Measurements from ENCODE around the gene TTC31. TPM values are rescaled to one million over a fixed set of nuclear protein-coding genes. Genes with fewer than 3 reads are reported as not detected.

The TTC31 gene
- total RNA-seq, 1 experiment from 2014 or later = 38.7 TPM

DNA sequence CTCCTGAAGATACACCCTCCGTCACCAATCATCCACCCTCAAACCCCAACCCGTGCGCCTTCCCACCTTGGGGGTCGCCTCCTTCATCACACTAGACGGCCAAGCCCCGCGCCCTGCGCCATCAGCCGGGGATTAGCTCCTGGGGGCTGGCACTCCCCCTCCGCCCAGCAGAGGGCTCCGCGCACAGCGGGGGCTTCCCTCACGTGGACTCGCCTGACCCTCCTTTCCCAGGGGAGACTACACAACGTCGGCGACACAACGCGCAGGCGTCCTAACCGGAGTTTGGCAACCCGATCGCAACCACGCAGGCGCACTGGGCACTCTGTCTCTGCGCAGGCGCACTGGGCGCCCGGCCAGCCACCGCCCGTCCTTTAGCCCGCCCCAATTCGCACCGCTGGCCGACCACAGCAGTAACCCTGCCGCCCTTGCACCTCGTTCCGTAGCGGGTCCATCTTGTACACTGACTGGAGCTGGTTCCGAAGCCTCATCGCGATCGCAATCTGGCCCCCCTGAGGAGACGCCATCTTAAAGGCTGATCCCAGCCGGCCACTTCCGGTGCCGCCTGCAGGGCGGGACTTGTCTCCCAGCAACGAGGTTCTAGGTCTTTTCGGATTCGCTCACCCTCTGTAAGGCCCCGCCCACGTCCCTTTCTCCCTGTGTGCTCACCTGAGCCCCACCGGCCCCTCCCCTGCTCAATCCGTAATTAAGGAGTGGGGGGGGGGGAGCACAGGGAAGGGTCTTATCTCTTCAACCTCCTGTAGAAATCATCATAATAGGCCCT, 24.5 kb downstream of the TTC31 start, which contains the start of gene PCGF1:
TSS of gene PCGF1 (minus strand) at position 551 of the 781 bp plus-strand sequence. CDS start at position 524, 27 bp downstream.
- TF ChIP-seq POLR2AphosphoS5 (IDR thresholded peaks at IDR 0.05; ENCODE audit: low read depth, low read length) (peak; percentile 81), TCF7L2 (IDR thresholded peaks at IDR 0.05; ENCODE audit: low read depth, low read length) (peak; percentile 85; the same call in 1 of the 2 replicates), SIN3A (IDR thresholded peaks at IDR 0.05; ENCODE audit: borderline replicate concordance, insufficient read depth, low read depth, low read length) (peak; percentile 43)
- TF ChIP-seq, protein P1, sequence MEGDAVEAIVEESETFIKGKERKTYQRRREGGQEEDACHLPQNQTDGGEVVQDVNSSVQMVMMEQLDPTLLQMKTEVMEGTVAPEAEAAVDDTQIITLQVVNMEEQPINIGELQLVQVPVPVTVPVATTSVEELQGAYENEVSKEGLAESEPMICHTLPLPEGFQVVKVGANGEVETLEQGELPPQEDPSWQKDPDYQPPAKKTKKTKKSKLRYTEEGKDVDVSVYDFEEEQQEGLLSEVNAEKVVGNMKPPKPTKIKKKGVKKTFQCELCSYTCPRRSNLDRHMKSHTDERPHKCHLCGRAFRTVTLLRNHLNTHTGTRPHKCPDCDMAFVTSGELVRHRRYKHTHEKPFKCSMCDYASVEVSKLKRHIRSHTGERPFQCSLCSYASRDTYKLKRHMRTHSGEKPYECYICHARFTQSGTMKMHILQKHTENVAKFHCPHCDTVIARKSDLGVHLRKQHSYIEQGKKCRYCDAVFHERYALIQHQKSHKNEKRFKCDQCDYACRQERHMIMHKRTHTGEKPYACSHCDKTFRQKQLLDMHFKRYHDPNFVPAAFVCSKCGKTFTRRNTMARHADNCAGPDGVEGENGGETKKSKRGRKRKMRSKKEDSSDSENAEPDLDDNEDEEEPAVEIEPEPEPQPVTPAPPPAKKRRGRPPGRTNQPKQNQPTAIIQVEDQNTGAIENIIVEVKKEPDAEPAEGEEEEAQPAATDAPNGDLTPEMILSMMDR (IDR thresholded peaks at IDR 0.05) = peak; percentile 80; the same call in 1 of the 2 replicates
- TF ChIP-seq, protein P2, sequence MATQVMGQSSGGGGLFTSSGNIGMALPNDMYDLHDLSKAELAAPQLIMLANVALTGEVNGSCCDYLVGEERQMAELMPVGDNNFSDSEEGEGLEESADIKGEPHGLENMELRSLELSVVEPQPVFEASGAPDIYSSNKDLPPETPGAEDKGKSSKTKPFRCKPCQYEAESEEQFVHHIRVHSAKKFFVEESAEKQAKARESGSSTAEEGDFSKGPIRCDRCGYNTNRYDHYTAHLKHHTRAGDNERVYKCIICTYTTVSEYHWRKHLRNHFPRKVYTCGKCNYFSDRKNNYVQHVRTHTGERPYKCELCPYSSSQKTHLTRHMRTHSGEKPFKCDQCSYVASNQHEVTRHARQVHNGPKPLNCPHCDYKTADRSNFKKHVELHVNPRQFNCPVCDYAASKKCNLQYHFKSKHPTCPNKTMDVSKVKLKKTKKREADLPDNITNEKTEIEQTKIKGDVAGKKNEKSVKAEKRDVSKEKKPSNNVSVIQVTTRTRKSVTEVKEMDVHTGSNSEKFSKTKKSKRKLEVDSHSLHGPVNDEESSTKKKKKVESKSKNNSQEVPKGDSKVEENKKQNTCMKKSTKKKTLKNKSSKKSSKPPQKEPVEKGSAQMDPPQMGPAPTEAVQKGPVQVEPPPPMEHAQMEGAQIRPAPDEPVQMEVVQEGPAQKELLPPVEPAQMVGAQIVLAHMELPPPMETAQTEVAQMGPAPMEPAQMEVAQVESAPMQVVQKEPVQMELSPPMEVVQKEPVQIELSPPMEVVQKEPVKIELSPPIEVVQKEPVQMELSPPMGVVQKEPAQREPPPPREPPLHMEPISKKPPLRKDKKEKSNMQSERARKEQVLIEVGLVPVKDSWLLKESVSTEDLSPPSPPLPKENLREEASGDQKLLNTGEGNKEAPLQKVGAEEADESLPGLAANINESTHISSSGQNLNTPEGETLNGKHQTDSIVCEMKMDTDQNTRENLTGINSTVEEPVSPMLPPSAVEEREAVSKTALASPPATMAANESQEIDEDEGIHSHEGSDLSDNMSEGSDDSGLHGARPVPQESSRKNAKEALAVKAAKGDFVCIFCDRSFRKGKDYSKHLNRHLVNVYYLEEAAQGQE (IDR thresholded peaks at IDR 0.05; ENCODE audit: insufficient read depth in 1 of 2, low read depth in 2 of 2, low read length in 1 of 2) = 0 out of 4 replicates have a peak, but pooled peaks of 1 of the 2 experiments have one; percentile 39
- CTCF ChIA-PET = no interaction called here
- in situ Hi-C loops (cut with HindIII; ENCODE audit: low pct_unique_long_range_greater_than_20kb, low sequenced_read_pairs) (no loop called here), intact Hi-C loops (cut with micrococcal nuclease; ENCODE audit: unreplicated experiment) (loop anchor here (10.0 kb wide), 1 partner anchor 77 kb away; no protein-coding TSS in a partner anchor)
- POLR2A ChIA-PET = no interaction called here
- DNase-seq (ENCODE audit: low read depth, low spot score) (peak; percentile 95), ATAC-seq (peak; percentile 84)
- Histone ChIP-seq H3K4me1 (ENCODE audit: control insufficient read depth, insufficient read depth, low read length) (peaks cover 25% of the 10 kb centered on the region), H3K9me3 (ENCODE audit: control insufficient read depth, insufficient read depth, low read depth, low read length) (no peaks in the 10 kb centered on the region), H3K36me3 (ENCODE audit: control insufficient read depth, insufficient read depth, low read length) (peaks cover 4% of the 10 kb centered on the region), H3K4me3 (ENCODE audit: low read depth in 2 of 2, low read length in 2 of 2) (peak within 1 kb of the TSS; percentile 86 to 94), H3K27me3 (ENCODE audit: control insufficient read depth, insufficient read depth, low read length) (no peaks in the 10 kb centered on the region), H3K27ac (ENCODE audit: low read length) (peak within 1 kb of the TSS; percentile 98)
- BruUV-seq (replicated peaks) = no TSS peak

DNA sequence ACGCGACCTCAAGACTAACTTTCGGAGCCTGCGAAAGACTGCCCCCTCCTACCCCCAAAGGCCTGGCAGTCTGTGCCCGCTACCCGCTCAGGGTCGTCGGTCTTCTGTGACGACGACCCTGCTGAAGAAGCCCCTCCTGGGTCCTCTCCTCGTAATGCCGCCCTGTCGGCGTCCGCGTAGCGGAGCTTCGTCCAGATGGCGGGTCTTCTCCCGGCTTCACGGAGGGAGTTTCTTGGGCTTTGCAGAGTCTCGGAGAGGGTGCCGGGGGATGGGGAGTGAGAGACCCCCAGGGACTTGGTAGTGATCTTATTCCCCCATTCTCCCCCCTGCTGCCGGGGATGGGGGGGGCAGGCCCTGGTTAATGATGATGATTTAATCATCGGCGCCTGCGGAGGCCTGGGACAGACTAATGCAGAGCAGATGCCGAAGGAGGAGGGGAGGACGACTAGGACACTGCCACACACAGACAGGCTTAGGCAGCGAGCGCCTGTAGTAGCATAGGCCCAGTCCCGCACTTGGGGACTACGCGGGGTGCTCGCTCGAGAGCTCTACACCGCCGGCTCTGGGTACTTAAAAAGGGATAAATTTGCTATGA, 25.1 kb downstream of the TTC31 start:
- BruUV-seq (replicated peaks) = no TSS peak
- POLR2A ChIA-PET = no interaction called here
- intact Hi-C loops (cut with micrococcal nuclease; ENCODE audit: unreplicated experiment) = loop anchor here (10.0 kb wide), 1 partner anchor 77 kb away; no protein-coding TSS in a partner anchor

More for the DNA sequence above, 25.1 kb downstream of the TTC31 start:
- H3K36me3 ChIP-seq (ENCODE audit: control insufficient read depth, insufficient read depth, low read length) = peaks cover 4% of the 10 kb centered on the region
- TF ChIP-seq, protein P2 (IDR thresholded peaks at IDR 0.05; ENCODE audit: insufficient read depth in 1 of 2, low read depth in 2 of 2, low read length in 1 of 2) = no peak
- H3K4me3 ChIP-seq (ENCODE audit: low read depth in 2 of 2, low read length in 2 of 2) = peak overlapping the region; percentile 86 to 94
- H3K4me1 ChIP-seq (ENCODE audit: control insufficient read depth, insufficient read depth, low read length) = peaks cover 25% of the 10 kb centered on the region
- in situ Hi-C loops (cut with HindIII; ENCODE audit: low pct_unique_long_range_greater_than_20kb, low sequenced_read_pairs) = no loop called here
- no peaks in the 10 kb centered on the region for H3K9me3 ChIP-seq (ENCODE audit: control insufficient read depth, insufficient read depth, low read depth, low read length)
- CTCF ChIA-PET = no interaction called here
- DNase-seq (ENCODE audit: low read depth, low spot score) (no peak), ATAC-seq (peak; percentile 20; the same call in 1 of the 2 replicates)
- no peaks in the 10 kb centered on the region for H3K27me3 ChIP-seq (ENCODE audit: control insufficient read depth, insufficient read depth, low read length)
- H3K27ac ChIP-seq (ENCODE audit: low read length) = peak overlapping the region; percentile 98

Measured in Panc1 (cell line).